DOHH2 (cell line): ENCODE measurements around the gene GAGE2A.
"Not testable (repeated sequence)": the region's sequence is repeated elsewhere in the genome, so short reads cannot be mapped to it uniquely, and the experiment has no call there.

Experiments used
- CTCF ChIP-seq: fragments of 200-600 bp; sonication (generic); IDR thresholded peaks from one replicate; pipeline ENCODE4 v1.5.1; 2014; ENCODE audit warnings: antibody characterized with exemption, mild to moderate bottlenecking, low read depth, low read length; ENCODE audit not compliant: poor library complexity, severe bottlenecking
- EZH2phosphoT487 ChIP-seq: fragments of 200-600 bp; sonication (generic); IDR thresholded peaks from 2 replicates; pipeline ENCODE4 v1.6.1; 2017; ENCODE audit warnings: borderline replicate concordance, mild to moderate bottlenecking, antibody characterized with exemption, low read length, moderate library complexity, mixed read lengths

DNA sequence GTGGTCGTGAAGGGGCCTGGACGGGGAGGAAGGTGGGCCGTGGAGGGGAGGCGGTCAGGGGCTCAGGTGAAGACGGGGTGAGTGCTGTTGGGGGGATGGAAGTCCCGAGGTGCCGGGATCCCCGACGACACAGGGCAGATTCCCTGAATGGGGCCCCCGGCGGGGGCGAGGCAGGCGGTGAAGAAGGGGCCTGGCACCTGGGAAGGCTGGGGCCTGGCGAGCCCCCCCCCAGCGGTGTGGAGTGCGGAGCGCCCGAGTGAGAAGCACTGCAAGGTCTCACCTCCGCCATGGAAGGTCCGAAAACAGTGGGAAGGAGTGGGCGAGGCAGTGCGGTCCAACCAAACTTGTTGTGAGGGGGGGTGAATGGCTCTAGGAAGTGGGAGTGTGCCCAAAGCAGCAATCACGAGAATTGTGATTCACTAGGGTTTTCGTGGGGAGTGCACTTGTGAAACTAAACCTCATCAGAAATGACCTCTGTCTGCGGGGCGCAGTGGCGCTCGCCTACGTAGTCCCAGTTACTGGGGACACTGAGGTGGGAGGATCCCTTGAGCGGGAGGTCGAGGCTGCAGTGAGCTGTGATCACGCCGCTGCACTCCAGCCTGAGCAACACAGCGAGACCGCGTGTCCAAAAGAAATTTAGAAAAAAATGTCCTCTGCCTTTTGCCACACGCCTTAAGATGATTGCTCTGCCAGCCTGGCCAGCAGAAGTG lies 628 bp downstream of the GAGE2A start:
- TF ChIP-seq CTCF, EZH2phosphoT487: not testable (repeated sequence)
